H9 (cell line): ENCODE results near the gene UNC45A. TPM values are rescaled to one million over a fixed set of nuclear protein-coding genes. Genes with fewer than 3 reads are reported as not detected.

Experiments used
- DNase-seq: peaks from one replicate; pipeline ENCODE4 v3.0.0-alpha.2; 2017
- H2AFZ ChIP-seq: one replicate; pipeline ENCODE4 v1.6.1; 2013; ENCODE audit warnings: mild to moderate bottlenecking, low read length, control low read depth, moderate library complexity
- H2AK5ac ChIP-seq: 2 replicates; pipeline ENCODE4 v1.6.1; 2013; ENCODE audit warnings: low read length, control low read depth, mixed read lengths; ENCODE audit not compliant: insufficient read length
- H2BK120ac ChIP-seq: one replicate; pipeline ENCODE4 v1.6.1; 2013; ENCODE audit warnings: low read depth, mild to moderate bottlenecking, low read length, control low read depth, inconsistent platforms; ENCODE audit not compliant: poor library complexity, severe bottlenecking
- H2BK12ac ChIP-seq: 2 replicates; pipeline ENCODE4 v1.6.1; 2013; ENCODE audit warnings: low read length, control low read depth, mixed read lengths, low read depth; ENCODE audit not compliant: insufficient read length
- H2BK15ac ChIP-seq: 2 replicates; pipeline ENCODE4 v1.6.1; 2013; ENCODE audit warnings: low read depth, low read length, control low read depth
- H2BK20ac ChIP-seq: one replicate; pipeline ENCODE4 v1.6.1; 2013; ENCODE audit warnings: low read depth, mild to moderate bottlenecking, low read length, control low read depth, inconsistent platforms; ENCODE audit not compliant: poor library complexity, severe bottlenecking
- H2BK5ac ChIP-seq: 2 replicates; pipeline ENCODE4 v1.6.1; 2013; ENCODE audit warnings: low read length, control low read depth, mixed read lengths; ENCODE audit not compliant: insufficient read length
- H3K14ac ChIP-seq: 2 replicates; pipeline ENCODE4 v1.6.1; 2013; ENCODE audit warnings: low read length, control low read depth; ENCODE audit not compliant: insufficient read depth
- H3K18ac ChIP-seq: 2 replicates; pipeline ENCODE4 v1.6.1; 2013; ENCODE audit warnings: low read depth, mild to moderate bottlenecking, mixed read lengths, low read length, control low read depth; ENCODE audit not compliant: insufficient read length
- H3K23ac ChIP-seq: 2 replicates; pipeline ENCODE4 v1.6.1; 2013; ENCODE audit warnings: low read length, control low read depth, mixed read lengths, low read depth; ENCODE audit not compliant: insufficient read length
- H3K23me2 ChIP-seq: 2 replicates; pipeline ENCODE4 v1.6.1; 2013; ENCODE audit warnings: low read depth, mild to moderate bottlenecking, mixed read lengths, low read length, control low read depth; ENCODE audit not compliant: insufficient read length, poor library complexity, severe bottlenecking
- H3K27ac ChIP-seq: 2 replicates; pipeline ENCODE4 v1.5.1; 2013; ENCODE audit warnings: low read length, control low read depth, mixed read lengths, low read depth; ENCODE audit not compliant: insufficient read length
- H3K27me3 ChIP-seq: 2 replicates; pipeline ENCODE4 v1.6.1; 2013; ENCODE audit warnings: low read length, control low read depth, inconsistent platforms; ENCODE audit not compliant: insufficient read depth
- H3K4ac ChIP-seq: 2 replicates; pipeline ENCODE4 v1.6.1; 2013; ENCODE audit warnings: low read depth, mild to moderate bottlenecking, control low read depth, inconsistent platforms, low read length, moderate library complexity
- H3K4me1 ChIP-seq: 2 replicates; pipeline ENCODE4 v1.6.1; 2013; ENCODE audit warnings: low read length, control low read depth, inconsistent platforms; ENCODE audit not compliant: insufficient read depth
- H3K4me2 ChIP-seq: 2 replicates; pipeline ENCODE4 v1.6.1; 2013; ENCODE audit warnings: low read length, control low read depth, mixed read lengths; ENCODE audit not compliant: insufficient read length, insufficient read depth
- H3K56ac ChIP-seq: 2 replicates; pipeline ENCODE4 v1.6.1; 2013; ENCODE audit warnings: low read depth, mild to moderate bottlenecking, mixed read lengths, low read length, control low read depth; ENCODE audit not compliant: insufficient read length
- H3K79me1 ChIP-seq: 2 replicates; pipeline ENCODE4 v1.6.1; 2013; ENCODE audit warnings: low read depth, mild to moderate bottlenecking, moderate library complexity, low read length, control low read depth, inconsistent platforms; ENCODE audit not compliant: insufficient read depth, poor library complexity, severe bottlenecking
- H3K79me2 ChIP-seq: 2 replicates; pipeline ENCODE4 v1.6.1; 2013; ENCODE audit warnings: low read length, control low read depth, inconsistent platforms; ENCODE audit not compliant: insufficient read depth
- H3K9ac ChIP-seq: 2 replicates; pipeline ENCODE4 v1.6.1; 2013; ENCODE audit warnings: low read length, control low read depth, mixed read lengths; ENCODE audit not compliant: insufficient read length; ENCODE audit errors: extremely low read depth
- H3K9me3 ChIP-seq: one replicate; pipeline ENCODE4 v1.6.1; 2013; ENCODE audit warnings: low read depth, low read length, inconsistent platforms; ENCODE audit not compliant: control insufficient read depth
- H3T11ph ChIP-seq: one replicate; pipeline ENCODE4 v1.6.1; 2013; ENCODE audit warnings: mild to moderate bottlenecking, low read length, control low read depth, inconsistent platforms
- H4K20me1 ChIP-seq: one replicate; pipeline ENCODE4 v1.6.1; 2013; ENCODE audit not compliant: control insufficient read depth, insufficient read length, insufficient read depth
- H4K5ac ChIP-seq: 2 replicates; pipeline ENCODE4 v1.6.1; 2013; ENCODE audit warnings: low read depth, mild to moderate bottlenecking, mixed read lengths, low read length, control low read depth; ENCODE audit not compliant: insufficient read length
- H4K8ac ChIP-seq: replicated peaks from 2 replicates; pipeline ENCODE4 v1.6.1; 2013; ENCODE audit warnings: low read length, control low read depth, mixed read lengths, low read depth; ENCODE audit not compliant: insufficient read length
- H4K91ac ChIP-seq: 2 replicates; pipeline ENCODE4 v1.6.1; 2013; ENCODE audit warnings: low read depth, mild to moderate bottlenecking, moderate library complexity, mixed read lengths, low read length, control low read depth; ENCODE audit not compliant: insufficient read length
- H3K27ac Mint-ChIP-seq, 3 experiments: 2 replicates in 2 of 3; 3 replicates in 1 of 3; pipeline ENCODE4 v1.8.0; 2020 to 2021; ENCODE audit warnings: mixed read lengths in 3 of 3, mild to moderate bottlenecking in 1 of 3, moderate library complexity in 1 of 3
- H3K27me3 Mint-ChIP-seq: 2 replicates; pipeline ENCODE4 v1.8.0; 2021; ENCODE audit warnings: low read depth, mild to moderate bottlenecking, moderate library complexity, mixed read lengths
- H3K36me3 Mint-ChIP-seq, 3 experiments: 2 replicates in 2 of 3; 3 replicates in 1 of 3; pipeline ENCODE4 v1.8.0; 2020 to 2021; ENCODE audit warnings: low read depth in 3 of 3, mixed read lengths in 3 of 3; ENCODE audit not compliant: insufficient read depth in 1 of 3
- H3K4me1 Mint-ChIP-seq, 2 experiments: 2 replicates each; pipeline ENCODE4 v1.8.0; 2020; ENCODE audit warnings: mixed read lengths in 2 of 2
- H3K4me3 Mint-ChIP-seq, 2 experiments: 2 replicates in 1 of 2; 3 replicates in 1 of 2; pipeline ENCODE4 v1.8.0; 2020 to 2021; ENCODE audit warnings: mild to moderate bottlenecking in 2 of 2, mixed read lengths in 2 of 2, moderate library complexity in 1 of 2
- H3K9me3 Mint-ChIP-seq, 2 experiments: 2 replicates in 1 of 2; 3 replicates in 1 of 2; pipeline ENCODE4 v1.8.0; 2020; ENCODE audit warnings: mild to moderate bottlenecking in 2 of 2, mixed read lengths in 2 of 2, moderate library complexity in 1 of 2
- WGBS: extraction: QIAGEN DNeasy Blood & Tissue Kit; methylation state at CpG from one replicate; pipeline ENCODE4 v1.1.7; 2013; ENCODE audit warnings: missing lambda C conversion rate, low lambda C conversion rate, mixed read lengths; ENCODE audit not compliant: insufficient read length; ENCODE audit errors: extremely low coverage; 5-methylcytosine and 5-hydroxymethylcytosine counted together
- total RNA-seq: library from RNA; stranded (reverse); gene quantifications from 2 replicates; pipeline ENCODE4 v1.2.1, GENCODE V29; 2021
- TF ChIP-seq, protein P1 (sequence below): fragments of 200-600 bp; sonication (generic); conservative IDR thresholded peaks from 3 replicates; pipeline ENCODE4 v1.8.0; 2021; ENCODE audit warnings: antibody characterized with exemption, mild to moderate bottlenecking

Gene UNC45A
- total RNA-seq, 1 experiment from 2014 or later: 84.6 TPM

GRCh38 chr15:90903733-90904536 is 31.1 kb upstream of the UNC45A start:
- H3K56ac ChIP-seq: no peak overlapping the region
- peaks cover 3% of the 10 kb centered on the region; the same call in 1 of the 2 replicates for H3K4me1 ChIP-seq
- peak; percentile 81 for DNase-seq
- no peaks in the 10 kb centered on the region for H3K9me3 ChIP-seq
- H3K4ac ChIP-seq: no peak overlapping the region
- H2BK20ac ChIP-seq: no peak overlapping the region
- H3K79me2 ChIP-seq: no peaks in the 10 kb centered on the region
- Mint-ChIP-seq H3K27me3 (peaks cover 29% of the 10 kb centered on the region), H3K36me3 (peaks cover 9 to 33% (median 12%) of the 10 kb centered on the region in 3 experiments), H3K27ac (no peak overlapping the region), H3K9me3 (no peaks in the 10 kb centered on the region), H3K4me3 (peak overlapping the region; percentile 66 to 84), H3K4me1 (peaks cover 19% of the 10 kb centered on the region in 2 experiments)
- no peak overlapping the region for H2BK12ac ChIP-seq
- H4K20me1 ChIP-seq: no peaks in the 10 kb centered on the region
- H3K23ac ChIP-seq: no peak overlapping the region
- no peaks in the 10 kb centered on the region for H3K79me1 ChIP-seq
- no peak overlapping the region for H4K91ac ChIP-seq
- peak overlapping the region; percentile 79 for H3K4me2 ChIP-seq
- H3K23me2 ChIP-seq: peaks cover 8% of the 10 kb centered on the region
- no peak overlapping the region for H4K8ac ChIP-seq
- no peak overlapping the region for H3T11ph ChIP-seq
- no peaks in the 10 kb centered on the region; the same call in 1 of the 2 replicates for H3K27me3 ChIP-seq
- H2AK5ac ChIP-seq: no peak overlapping the region
- no peak overlapping the region for H2BK5ac ChIP-seq
- H4K5ac ChIP-seq: no peak overlapping the region
- no peak overlapping the region for H2BK15ac ChIP-seq
- H2AFZ ChIP-seq: no peak overlapping the region
- no peak overlapping the region for H3K14ac ChIP-seq
- H3K9ac ChIP-seq: no peak overlapping the region
- H3K27ac ChIP-seq: no peak overlapping the region
- H2BK120ac ChIP-seq: no peak overlapping the region
- no peak overlapping the region for H3K18ac ChIP-seq
- WGBS: no CpG with 5 or more reads among the region's 18 CpGs
- TF ChIP-seq, protein P1, sequence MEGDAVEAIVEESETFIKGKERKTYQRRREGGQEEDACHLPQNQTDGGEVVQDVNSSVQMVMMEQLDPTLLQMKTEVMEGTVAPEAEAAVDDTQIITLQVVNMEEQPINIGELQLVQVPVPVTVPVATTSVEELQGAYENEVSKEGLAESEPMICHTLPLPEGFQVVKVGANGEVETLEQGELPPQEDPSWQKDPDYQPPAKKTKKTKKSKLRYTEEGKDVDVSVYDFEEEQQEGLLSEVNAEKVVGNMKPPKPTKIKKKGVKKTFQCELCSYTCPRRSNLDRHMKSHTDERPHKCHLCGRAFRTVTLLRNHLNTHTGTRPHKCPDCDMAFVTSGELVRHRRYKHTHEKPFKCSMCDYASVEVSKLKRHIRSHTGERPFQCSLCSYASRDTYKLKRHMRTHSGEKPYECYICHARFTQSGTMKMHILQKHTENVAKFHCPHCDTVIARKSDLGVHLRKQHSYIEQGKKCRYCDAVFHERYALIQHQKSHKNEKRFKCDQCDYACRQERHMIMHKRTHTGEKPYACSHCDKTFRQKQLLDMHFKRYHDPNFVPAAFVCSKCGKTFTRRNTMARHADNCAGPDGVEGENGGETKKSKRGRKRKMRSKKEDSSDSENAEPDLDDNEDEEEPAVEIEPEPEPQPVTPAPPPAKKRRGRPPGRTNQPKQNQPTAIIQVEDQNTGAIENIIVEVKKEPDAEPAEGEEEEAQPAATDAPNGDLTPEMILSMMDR: peak; percentile 44; the same call in 2 of the 3 replicates
